Tibial artery (tissue), 4 donors: Measurements from ENCODE around the gene CLEC2D.
"Not testable (repeated sequence)": the region's sequence is repeated elsewhere in the genome, so short reads cannot be mapped to it uniquely, and the experiment has no call there.

ENCODE experiments used
- DNase-seq, 2 donors: peaks; one replicate each; pipeline ENCODE4 v3.0.0-alpha.2; 2019
- H3K27ac ChIP-seq, 2 donors: fragments of 200-600 bp; sonication (generic) in 1 of 2; 1 replicate in 1 of 2; 2 replicates in 1 of 2; pipeline ENCODE4 v1.5.1; 2018 to 2019; ENCODE audit warnings: mild to moderate bottlenecking in 1 of 2
- H3K27me3 ChIP-seq, 2 donors: fragments of 200-600 bp; sonication (generic) in 1 of 2; one replicate each; pipeline versions ENCODE4 v1.5.1 to v1.6.0; 2016 to 2019
- H3K36me3 ChIP-seq, 3 donors: fragments of 200-600 bp; sonication (generic) in 2 of 3; one replicate each; pipeline ENCODE4 v1.5.1; 2016 to 2019; ENCODE audit warnings: mild to moderate bottlenecking in 2 of 3
- H3K4me1 ChIP-seq, 4 donors: fragments of 200-600 bp; sonication (generic) in 2 of 4; 1 replicate in 3 of 4; 2 replicates in 1 of 4; pipeline ENCODE4 v1.5.1; 2016 to 2019
- H3K4me3 ChIP-seq, 2 donors: fragments of 200-600 bp; sonication (generic) in 1 of 2; 1 replicate in 1 of 2; 2 replicates in 1 of 2; pipeline ENCODE4 v1.5.1; 2018 to 2019; ENCODE audit warnings: mild to moderate bottlenecking in 2 of 2
- H3K9me3 ChIP-seq, 3 donors: fragments of 200-600 bp; sonication (generic) in 1 of 3; one replicate each; pipeline ENCODE4 v1.5.1; 2016 to 2019
- CTCF ChIP-seq, 2 experiments: fragments of 200-600 bp in 1 of 2; fragments of 450-650 bp in 1 of 2; IDR thresholded peaks; one replicate each; pipeline ENCODE4 v1.5.1; 2017 to 2019; ENCODE audit warnings: antibody characterized with exemption in 2 of 2, mild to moderate bottlenecking in 1 of 2, moderate library complexity in 1 of 2
- intact Hi-C: fragments of 100-400 bp; cut with DNase I; formaldehyde crosslinking; loops from one replicate; pipeline ENCODE4 v1.15.0; 2023; ENCODE audit warnings: low total_unique reads

CLEC2D gene

GRCh38 chr12:9661720-9662119 is 7.8 kb upstream of the CLEC2D start:
- no peak overlapping the region for H3K4me3 ChIP-seq
- H3K27ac ChIP-seq: no peak overlapping the region
- H3K9me3 ChIP-seq: no peaks in the 10 kb centered on the region
- intact Hi-C loops: no loop called here
- TF ChIP-seq CTCF (IDR thresholded peaks at IDR 0.05): no peak
- no peaks in the 10 kb centered on the region for H3K27me3 ChIP-seq
- H3K36me3 ChIP-seq: peaks cover 46 to 63% (median 46%) of the 10 kb centered on the region in 3 donors
- no peaks in the 10 kb centered on the region for H3K4me1 ChIP-seq
- DNase-seq: no peak

GRCh38 chr12:9662488-9662887 is 7.0 kb upstream of the CLEC2D start:
- no peak overlapping the region for H3K27ac ChIP-seq

DNA sequence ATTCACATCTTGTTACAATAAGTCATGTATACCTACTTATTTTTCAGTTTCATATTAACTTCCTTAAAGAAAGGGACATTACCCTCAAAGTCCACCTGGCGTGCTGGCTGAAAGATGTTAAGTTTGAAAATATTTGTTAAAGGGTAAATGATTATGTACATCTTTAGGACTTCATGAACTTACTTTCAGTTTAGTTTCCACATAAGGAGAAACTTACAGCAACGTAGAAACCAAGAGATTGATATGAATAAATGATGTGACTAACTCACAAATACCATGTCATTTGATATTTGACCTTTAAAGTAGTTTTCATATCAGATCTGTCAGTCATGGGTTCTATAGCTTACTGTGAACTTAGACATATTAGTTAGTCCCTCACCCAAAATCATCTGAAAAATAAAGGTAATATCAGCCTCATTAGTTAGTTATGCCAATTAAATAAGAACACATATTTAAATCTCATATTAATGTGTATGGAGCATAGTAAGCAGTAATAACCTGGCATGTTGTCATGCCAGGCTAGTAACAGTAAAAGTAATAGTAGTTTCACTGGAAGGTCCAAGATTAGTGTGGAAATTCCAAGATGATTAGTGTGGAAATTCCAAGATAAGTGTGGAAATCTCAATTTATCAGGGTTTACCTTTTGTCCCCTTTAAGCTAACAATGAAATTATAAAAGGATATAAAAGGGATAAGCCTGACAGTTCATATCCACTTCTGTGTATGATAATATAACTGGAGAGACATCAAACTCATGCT is 1.9 kb upstream of the CLEC2D start:
- intact Hi-C loops: no loop called here
- Histone ChIP-seq H3K36me3 (peaks cover 10 to 14% (median 11%) of the 10 kb centered on the region in 3 donors), H3K27me3 (no peaks in the 10 kb centered on the region), H3K9me3 (no peaks in the 10 kb centered on the region), H3K4me3 (no peak overlapping the region), H3K4me1 (peaks cover 0 to 8% (median 0%) of the 10 kb centered on the region in 4 donors), H3K27ac (no peak overlapping the region)
- no peak for DNase-seq
- no peak for TF ChIP-seq CTCF (IDR thresholded peaks at IDR 0.05)

More at GRCh38 chr12:9662488-9662887, 7.0 kb upstream of the CLEC2D start:
- H3K27me3 ChIP-seq: no peaks in the 10 kb centered on the region
- no peak overlapping the region for H3K4me3 ChIP-seq
- intact Hi-C loops: no loop called here
- no peak for DNase-seq
- H3K36me3 ChIP-seq: peaks cover 39 to 58% (median 39%) of the 10 kb centered on the region in 3 donors
- H3K4me1 ChIP-seq: peaks cover 0 to 1% (median 0%) of the 10 kb centered on the region in 4 donors
- no peak for TF ChIP-seq CTCF (IDR thresholded peaks at IDR 0.05)
- no peaks in the 10 kb centered on the region for H3K9me3 ChIP-seq

DNA sequence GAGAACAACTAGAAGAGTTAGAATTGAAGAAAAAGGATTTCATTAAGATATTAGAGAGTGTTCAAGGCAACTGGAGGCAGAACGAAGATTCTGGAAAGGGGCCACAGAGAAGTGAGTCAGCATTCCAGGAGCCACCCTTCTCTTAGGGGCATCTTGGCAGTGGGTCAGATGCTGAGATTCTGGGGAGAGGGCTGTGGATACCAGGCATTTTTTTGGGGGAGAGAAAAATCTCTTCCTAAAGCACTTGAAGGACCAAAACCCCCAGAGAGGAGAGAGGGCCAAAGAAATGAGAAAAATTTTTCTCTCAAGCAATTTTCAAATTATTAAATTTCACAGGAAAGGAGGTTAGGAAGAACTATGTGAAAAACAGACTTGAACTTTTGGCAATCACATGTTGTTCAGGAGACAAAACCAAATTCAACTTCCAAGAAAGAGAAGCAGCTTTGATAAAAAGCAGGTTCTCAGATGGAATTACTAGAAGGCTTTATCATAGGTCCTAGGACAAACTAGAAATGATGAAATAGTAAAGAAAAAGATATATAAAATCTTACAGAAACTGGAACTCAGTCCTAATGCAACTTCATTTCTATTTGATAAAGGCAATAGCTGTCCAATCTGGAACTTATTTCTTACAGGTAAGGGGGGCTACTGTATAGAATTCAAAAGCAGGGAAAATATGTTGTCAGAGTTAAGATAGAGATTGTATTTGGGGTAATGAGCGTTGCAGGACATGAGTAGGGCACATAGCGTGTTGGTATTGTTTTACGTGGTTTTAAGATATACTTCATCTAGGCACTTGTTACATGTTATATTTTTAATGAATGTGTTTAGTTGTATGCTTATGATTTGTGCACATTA is 1.1 kb upstream of the CLEC2D start:
- TF ChIP-seq CTCF (IDR thresholded peaks at IDR 0.05): no peak
- Histone ChIP-seq H3K4me1 (peaks cover 0 to 10% (median 2%) of the 10 kb centered on the region in 4 donors), H3K9me3 (no peaks in the 10 kb centered on the region), H3K27ac (no peak overlapping the region), H3K4me3 (no peak overlapping the region), H3K36me3 (peaks cover 7 to 14% (median 10%) of the 10 kb centered on the region in 3 donors), H3K27me3 (no peaks in the 10 kb centered on the region)
- no peak for DNase-seq
- intact Hi-C loops: no loop called here

DNA sequence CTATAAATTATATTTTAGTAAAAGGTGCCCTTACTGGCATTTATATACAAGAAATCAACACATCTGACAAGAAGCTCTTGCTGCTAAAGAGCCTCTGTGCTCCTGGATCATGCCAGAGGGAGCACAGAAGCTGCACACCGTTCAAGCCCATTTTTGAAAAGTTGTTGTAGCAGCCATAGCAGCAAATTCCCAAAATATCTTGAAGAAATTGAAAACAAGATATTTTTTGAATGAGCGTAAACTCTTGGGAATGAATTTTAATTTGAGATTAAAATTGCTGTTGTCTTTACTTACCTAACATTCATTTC is 540 bp upstream of the CLEC2D start:
- H3K9me3 ChIP-seq: no peaks in the 10 kb centered on the region
- H3K36me3 ChIP-seq: peaks cover 7 to 10% (median 9%) of the 10 kb centered on the region in 3 donors
- DNase-seq: no peak
- no peaks in the 10 kb centered on the region for H3K27me3 ChIP-seq
- H3K27ac ChIP-seq: no peak overlapping the region
- no peak overlapping the region for H3K4me3 ChIP-seq
- H3K4me1 ChIP-seq: peaks cover 0 to 15% (median 7%) of the 10 kb centered on the region in 4 donors
- no peak for TF ChIP-seq CTCF (IDR thresholded peaks at IDR 0.05)
- intact Hi-C loops: no loop called here

GRCh38 chr12:9672340-9672739 is 2.8 kb downstream of the CLEC2D start:
- H3K27me3 ChIP-seq, DNase-seq, H3K27ac ChIP-seq, H3K4me3 ChIP-seq, H3K36me3 ChIP-seq, H3K9me3 ChIP-seq, intact Hi-C loops: not testable (repeated sequence)
- peaks cover 0 to 20% (median 9%) of the 10 kb centered on the region in 4 donors for H3K4me1 ChIP-seq
